Effector CD4-positive, alpha-beta T cell (primary cell): ENCODE measurements around the gene MRGPRX4. TPM values are rescaled to one million over a fixed set of nuclear protein-coding genes. Genes with fewer than 3 reads are reported as not detected.
"Not testable (repeated sequence)": the region's sequence is repeated elsewhere in the genome, so short reads cannot be mapped to it uniquely, and the experiment has no call there.

ENCODE experiments used
- DNase-seq: peaks from one replicate; pipeline ENCODE4 v3.0.0-alpha.2; 2020
- total RNA-seq: gene quantifications from one replicate; lab custom pipeline; 2026; lab: John Stamatoyannopoulos, UW

Gene MRGPRX4
- not detected for total RNA-seq

DNA sequence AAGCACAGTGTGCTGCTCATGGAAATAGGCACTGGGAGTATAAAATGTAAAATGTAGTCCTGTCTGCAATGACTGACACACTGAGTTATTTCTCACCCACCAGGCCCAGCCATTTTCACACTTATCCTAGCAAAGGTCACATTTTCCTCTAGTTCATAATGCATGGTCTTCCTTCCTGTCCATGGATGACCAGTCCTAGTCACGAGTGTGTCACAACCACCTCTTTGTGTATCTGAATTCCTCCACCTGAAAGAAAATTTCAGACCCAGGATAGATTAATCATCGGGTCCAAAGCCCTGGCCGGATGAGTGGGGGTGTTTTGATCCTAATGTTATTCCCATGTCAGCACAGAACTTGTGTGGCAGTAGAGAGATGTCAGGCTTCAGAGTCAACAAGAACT, at the start of gene MRGPRX4:
Gene MRGPRX4, plus strand, starts transcription at position 172 of the 400 bp plus-strand sequence. CDS start 420 bp downstream, outside the sequence.
- DNase-seq = no peak

DNA sequence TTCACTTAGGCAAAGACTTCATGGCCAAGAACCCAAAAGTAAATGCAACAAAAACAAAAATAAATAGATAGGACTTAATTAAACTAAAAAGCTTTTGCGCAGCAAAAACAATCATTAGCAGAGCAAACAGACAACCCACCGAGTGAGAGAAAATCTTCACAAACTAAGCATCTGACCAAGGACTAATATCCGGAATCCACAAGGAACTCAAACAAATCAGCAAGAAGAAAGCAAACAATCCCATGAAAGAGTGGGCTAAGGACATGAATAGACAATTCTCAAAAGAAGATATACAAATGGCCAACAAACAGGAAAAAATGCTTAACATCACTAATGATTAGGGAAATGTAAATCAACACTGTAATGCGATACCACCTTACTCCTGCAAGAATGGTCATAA, 41.5 kb upstream of the MRGPRX4 start:
- DNase-seq = not testable (repeated sequence)

DNA sequence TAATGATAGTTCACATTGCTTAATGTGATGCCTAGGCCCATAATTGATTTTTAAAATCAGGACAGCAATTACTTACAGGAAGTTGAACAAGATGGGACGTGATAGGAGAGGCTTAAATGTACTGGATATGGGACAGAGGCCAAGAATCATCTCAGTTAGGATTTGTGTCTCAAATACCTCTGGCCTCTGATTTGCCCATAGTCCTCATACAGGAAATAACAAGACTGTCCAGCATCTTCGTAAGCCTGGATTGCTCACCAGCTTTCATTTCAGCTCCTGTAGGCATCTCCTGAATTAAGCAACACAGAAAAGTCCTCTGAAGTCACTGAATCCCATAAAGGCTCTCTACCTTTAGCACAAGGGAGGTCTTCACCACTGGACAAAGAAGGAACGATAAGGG, 40.3 kb upstream of the MRGPRX4 start, which contains the start of gene MRGPRX3:
Gene MRGPRX3, plus strand, starts transcription at position 231 of the 400 bp plus-strand sequence. CDS start 4,632 bp downstream, outside the sequence.
- no peak for DNase-seq

DNA sequence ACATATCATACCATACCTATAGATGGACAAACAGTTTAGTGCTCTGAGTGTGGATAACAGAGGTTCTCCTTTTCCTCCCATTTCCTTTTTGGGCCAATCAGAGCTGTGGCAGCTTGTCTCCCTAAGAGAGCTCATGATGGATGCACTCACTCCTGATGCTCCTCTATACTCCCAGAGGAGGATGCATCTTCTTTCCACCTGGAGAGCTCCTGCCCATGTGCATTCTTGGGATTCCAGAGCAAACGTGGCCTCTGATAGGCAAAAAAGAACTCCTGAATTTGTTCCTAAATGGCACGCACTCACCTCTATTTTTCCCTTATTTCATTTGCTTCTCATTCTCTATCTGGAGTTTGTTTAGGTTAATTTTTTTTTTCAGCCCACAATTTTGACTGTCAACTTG, 37.3 kb upstream of the MRGPRX4 start:
- DNase-seq = no peak

DNA sequence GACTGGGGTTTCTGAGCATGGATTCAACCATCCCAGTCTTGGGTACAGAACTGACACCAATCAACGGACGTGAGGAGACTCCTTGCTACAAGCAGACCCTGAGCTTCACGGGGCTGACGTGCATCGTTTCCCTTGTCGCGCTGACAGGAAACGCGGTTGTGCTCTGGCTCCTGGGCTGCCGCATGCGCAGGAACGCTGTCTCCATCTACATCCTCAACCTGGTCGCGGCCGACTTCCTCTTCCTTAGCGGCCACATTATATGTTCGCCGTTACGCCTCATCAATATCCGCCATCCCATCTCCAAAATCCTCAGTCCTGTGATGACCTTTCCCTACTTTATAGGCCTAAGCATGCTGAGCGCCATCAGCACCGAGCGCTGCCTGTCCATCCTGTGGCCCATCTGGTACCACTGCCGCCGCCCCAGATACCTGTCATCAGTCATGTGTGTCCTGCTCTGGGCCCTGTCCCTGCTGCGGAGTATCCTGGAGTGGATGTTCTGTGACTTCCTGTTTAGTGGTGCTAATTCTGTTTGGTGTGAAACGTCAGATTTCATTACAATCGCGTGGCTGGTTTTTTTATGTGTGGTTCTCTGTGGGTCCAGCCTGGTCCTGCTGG, 35.3 kb upstream of the MRGPRX4 start:
- no peak for DNase-seq

DNA sequence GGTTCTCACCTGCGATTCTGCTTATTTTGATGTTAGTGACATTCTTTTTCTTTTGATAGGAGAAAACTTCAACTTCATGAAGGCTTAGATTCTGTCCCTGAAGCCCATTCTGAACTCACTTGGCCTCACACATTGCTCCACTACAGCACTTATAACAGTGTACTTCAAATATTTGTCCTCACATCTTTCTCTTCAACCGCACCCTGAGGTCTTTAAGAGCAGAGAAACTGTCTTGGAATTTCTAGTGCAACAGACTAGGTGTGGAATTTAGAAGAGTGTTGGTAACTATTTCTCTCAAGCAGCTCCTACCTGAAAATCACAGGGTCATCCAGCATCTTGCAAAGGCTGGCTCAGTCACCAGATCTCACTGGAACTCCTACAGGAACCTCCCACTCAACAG, 32.5 kb upstream of the MRGPRX4 start:
- no peak for DNase-seq

DNA sequence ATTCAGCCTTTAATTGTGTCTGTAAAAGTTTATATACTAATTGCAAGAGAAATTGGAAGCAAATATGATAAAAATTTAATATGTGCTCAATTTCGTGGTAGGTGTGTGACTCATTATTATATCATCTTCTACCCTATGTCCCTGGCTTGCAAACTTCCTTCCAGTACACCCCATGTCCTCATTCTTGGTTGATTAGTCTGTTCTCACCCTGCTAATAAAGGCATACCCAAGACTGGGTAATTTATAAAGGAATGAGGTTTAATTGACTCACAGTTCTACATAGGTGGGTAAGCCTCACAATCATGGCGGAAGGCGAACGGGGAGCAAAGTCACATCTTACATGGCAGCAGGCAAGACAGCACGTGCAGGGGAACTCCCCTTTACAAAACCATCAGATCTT, 28.4 kb upstream of the MRGPRX4 start:
- no peak for DNase-seq

DNA sequence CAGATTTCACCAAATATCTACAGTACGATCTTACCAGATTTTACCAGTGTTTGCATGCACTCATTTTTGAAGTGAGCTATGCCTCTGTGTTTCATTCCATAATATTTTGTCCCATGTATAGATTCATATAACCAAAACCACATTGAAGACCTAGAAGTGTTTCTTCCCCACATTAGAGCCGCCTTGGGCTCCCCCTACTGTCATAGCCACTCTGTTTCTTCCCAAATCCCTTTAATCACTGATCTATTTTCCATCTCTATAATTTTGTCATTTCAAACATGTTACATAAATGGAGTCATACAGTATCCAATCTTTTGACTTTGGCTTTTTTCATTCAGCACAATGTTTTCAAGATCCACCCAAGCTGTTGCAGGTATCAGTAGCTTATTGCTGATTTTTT, 27.6 kb upstream of the MRGPRX4 start:
- DNase-seq = no peak

DNA sequence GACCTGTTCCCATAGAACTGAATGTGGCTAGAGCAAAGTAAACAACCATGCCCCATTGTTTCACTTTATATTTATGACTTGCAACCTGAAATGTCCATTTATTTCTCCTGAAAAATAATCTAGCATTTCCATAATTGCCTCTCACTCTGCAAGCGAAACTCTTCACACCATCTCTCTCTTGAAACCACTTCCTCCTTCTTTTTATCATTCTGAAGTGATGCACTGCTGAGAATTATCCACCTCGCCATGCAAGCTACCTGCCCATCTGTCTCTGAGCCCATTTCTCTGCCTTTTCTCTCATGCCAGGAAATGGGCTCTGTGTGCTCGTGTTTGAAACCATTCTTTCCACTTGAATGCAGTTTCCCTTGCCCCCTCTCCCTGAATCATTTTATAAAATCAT, 26.8 kb upstream of the MRGPRX4 start:
- no peak for DNase-seq

DNA sequence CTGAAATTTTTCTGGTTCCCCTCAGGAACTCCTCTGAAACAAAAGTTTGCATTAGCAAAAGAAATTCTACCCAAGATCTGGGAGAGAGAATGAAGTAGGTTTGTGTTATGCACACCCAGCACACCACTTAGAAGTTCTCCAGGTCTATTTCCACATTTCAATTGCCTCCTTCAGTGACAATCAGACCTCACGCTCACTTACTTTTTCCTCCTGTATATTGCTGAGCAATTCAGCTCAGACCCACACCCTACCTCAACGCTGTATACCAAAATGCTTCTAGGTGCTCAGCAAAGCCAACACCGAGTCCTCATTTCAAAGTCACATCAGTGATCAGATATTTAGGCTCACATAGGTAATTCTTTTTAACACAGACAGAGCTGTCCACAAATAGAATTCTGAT, 21.1 kb upstream of the MRGPRX4 start:
- no peak for DNase-seq

DNA sequence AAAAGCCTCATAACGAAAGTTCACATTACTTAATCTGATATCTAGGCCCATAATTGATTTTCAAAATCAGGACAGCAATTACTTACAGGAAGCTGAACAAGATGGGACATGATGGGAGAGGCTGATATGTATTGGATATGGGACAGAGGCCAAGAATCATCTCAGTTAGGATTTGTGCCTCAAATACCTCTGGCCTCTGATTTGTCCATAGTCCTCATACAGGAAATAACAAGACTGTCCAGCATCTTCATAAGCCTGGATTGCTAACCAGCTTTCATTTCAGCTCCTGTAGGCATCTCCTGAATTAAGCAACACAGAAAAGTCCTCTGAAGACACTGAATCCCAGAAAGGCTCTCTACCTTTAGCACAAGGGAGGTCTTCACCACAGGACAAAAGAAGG, 4.3 kb upstream of the MRGPRX4 start:
- DNase-seq = no peak

DNA sequence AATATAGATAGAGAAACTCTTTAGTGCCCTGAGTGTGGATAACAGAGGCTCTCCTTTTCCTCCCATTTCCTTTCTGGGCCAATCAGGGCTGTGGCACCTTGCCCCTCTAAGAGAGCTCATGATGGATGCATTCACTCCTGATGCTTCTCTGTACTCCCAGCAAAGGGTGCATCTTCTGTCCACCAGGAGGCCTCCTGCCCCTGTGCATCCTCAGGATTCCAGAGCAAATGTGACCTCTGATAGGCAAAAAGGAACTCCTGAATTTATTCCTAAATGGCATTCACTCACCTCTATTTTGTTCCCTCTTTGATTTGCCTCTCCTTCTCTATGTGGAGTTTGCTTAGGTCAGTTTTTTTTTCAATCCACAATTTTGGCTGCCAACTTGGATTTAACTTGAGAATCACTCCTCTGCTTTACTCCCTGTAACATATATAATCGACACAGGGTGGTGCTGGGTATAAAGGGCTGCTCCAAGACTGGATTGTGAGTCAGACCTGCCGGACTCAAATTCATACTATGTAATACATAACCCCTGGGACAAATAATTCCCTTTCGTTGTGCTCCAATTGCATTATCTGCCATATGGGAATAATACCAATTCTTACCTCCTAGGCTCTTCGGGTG, 1.1 kb upstream of the MRGPRX4 start:
- no peak for DNase-seq

DNA sequence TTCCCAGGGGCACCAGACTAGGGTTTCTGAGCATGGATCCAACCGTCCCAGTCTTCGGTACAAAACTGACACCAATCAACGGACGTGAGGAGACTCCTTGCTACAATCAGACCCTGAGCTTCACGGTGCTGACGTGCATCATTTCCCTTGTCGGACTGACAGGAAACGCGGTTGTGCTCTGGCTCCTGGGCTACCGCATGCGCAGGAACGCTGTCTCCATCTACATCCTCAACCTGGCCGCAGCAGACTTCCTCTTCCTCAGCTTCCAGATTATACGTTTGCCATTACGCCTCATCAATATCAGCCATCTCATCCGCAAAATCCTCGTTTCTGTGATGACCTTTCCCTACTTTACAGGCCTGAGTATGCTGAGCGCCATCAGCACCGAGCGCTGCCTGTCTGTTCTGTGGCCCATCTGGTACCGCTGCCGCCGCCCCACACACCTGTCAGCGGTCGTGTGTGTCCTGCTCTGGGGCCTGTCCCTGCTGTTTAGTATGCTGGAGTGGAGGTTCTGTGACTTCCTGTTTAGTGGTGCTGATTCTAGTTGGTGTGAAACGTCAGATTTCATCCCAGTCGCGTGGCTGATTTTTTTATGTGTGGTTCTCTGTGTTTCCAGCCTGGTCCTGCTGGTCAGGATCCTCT, 709 bp downstream of the MRGPRX4 start:
- no peak for DNase-seq

DNA sequence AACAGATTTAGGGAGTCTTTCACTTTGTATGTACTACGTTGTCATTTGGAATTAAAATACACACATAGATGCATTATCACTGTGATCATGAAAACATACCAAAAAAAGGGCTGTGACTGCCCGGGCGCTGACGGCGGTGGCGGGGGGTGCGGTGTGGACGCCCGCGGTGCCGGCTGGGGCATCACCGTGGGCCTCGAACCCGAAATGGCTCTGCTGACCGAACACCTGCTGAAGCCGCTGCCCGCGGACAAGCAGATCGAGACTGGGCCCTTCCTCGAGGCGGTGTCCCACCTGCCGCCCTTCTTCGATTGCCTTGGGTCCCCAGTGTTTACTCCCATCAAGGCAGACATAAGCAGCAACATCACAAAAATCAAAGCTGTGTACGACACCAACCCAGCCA, 16.2 kb downstream of the MRGPRX4 start:
- DNase-seq = no peak

DNA sequence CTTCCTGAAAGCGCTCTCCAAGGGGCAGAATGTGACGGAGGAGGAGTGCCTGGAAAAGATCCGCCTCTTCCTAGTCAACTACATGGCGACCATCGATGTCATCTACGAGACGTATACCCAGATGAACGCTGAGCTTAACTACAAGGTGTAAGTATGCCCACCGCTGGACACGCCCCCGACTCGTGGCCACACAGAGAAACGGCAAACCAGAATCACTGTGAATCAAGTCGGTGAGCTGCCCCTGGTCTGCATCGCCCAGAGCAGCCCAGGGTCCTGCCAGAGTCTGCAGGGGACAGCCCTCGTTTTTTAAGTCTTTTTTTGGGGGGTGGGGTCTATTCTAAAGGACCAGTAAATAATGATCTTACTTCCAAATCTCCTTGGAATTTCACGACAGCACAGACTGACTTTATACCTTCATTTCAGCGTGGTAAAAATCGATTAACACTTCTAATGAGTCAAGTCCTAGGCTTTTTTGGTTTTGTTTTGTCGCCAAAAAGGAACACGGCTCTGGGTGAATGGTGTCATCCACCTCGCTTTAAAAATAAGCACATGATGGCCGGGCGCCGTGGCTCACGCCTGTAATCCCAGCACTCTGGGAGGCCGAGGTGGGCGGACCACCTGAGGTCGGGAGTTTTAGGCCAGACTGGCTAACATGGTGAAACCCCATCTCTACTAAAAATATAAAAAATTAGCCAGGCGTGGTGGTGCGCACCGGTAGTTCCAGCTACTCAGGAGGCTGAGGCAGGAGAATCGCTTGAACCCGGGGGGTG, 17.0 kb downstream of the MRGPRX4 start:
- not testable (repeated sequence) for DNase-seq

DNA sequence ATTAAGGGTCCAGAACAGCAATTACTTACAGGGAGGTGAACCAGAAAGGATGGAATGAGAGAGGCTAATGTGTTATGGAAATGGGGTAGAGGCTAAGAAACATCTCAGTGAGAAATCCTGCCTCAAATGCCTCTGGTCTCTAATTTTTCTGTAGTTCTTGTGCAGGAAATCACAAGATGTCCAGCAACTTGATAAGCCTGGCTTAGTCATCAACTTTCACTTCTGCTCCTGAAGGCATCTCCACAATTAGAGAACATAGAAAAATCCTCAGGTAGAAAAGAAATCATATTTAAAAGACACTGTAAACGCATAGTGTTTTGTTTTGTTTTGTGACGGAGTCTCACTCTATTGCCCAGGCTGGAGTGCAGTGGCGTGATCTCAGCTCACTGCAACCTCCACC, 18.7 kb downstream of the MRGPRX4 start:
- no peak for DNase-seq

DNA sequence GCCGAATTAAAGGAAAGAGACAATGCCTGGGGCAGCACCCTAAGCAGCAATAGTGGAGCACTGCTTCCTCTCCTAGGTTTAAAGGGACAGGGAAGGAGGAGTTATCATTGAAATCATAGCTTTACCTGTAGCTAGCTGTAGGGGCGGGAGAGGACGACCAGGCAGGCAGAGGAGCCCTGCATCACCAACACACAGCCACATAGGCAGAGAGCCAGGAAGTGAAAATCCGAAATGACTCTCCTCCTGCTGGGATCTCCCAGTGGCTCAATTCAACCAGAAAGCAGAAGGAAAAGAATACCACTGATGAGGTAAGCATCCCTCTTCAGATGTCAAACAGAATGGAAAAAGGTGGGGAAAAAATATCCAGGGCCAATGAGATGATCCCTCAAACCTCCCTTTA, 20.4 kb downstream of the MRGPRX4 start:
- DNase-seq = no peak

DNA sequence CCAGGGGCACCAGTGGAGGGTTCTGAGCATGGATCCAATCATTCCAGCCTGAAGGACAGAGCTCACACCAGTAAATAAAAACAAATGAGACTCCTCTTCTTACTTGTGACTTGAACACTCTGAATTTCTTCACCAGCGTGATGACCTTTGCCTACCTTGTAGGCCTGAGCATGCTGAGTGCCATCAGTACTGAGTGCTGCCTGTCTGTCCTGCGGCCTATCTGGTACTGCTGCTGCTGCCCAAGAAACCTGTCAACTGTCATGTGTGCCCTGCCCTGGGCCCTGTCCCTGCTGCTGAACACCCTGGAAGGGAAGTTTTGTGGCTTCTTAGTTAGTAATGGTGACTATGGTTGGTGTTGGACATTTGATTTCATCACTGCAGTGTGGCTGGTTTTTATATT, 23.9 kb downstream of the MRGPRX4 start:
- DNase-seq = no peak

DNA sequence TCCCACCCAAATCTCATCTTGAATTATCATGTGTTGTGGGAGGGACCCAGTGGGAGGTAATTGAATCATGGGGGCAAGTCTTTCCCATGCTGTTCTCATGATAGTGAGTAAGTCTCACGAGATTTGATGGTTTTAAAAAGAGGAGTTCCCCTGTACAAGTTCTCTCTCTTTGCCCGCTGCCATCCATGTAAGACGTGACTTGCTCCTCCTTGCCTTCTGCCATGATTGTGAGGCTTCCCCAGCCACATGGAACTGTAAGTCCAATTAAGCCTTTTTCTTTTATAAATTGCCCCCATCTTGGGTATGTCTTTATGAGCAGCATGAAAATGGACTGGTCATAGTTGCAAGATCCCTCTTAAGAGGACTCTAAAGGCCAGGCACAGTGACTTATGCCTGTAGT, 25.1 kb downstream of the MRGPRX4 start:
- DNase-seq = not testable (repeated sequence)

DNA sequence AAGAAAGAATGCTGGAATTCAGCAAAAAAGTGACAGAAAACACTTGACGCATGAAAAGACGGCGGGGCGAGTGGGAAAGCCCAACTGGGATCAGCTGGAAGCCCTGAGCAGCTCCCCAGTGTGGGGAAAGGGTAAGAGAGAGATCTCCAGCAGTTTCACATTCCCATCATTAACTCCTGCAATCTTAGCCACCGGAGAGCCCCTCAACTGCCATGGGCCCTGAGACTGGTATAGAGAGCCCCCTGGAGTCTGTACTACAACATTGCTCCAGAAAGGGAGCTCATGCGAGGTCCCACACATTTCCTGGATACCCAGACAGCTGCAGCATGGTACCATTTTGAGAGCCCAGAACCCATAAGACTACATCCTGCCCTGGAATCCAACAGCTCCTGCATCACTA, 31.1 kb downstream of the MRGPRX4 start:
- DNase-seq = no peak

DNA sequence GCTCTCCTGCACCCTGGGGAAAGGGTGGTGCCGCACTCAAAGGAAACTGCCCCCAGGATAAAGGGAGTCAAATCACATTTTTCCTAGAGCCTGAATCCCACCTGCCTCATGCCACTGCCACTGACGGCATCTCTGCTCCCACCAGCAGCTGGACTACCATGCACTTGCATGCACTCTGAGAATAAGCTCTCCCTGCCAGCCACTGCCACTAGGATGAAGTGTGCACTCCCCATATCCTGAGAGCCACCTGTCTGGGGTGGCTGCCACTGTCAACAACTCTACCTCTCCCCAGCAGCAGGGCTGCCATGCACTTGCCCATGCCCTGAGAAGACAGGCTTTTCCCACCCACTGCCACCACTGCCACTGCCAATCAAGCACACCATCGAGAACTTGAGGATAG, 31.6 kb downstream of the MRGPRX4 start:
- DNase-seq = no peak

DNA sequence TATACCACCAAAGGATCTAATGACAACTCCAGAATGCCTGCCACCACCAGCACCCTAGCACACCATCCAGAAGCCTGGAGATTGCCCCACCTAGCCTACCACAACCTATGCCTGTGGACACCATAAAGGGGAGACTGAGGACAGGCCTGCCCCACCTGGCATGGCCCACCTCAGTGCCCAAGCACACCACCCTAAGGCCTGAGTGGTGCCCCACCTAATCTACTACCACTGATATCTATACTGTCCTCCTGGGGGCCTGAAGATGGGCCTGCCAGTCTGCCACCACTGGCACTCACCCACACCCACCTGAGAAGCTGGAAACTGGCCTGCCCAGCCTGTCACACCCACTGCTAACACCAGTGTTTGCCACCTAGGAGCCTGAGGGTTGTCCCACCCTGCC, 32.1 kb downstream of the MRGPRX4 start:
- no peak for DNase-seq

DNA sequence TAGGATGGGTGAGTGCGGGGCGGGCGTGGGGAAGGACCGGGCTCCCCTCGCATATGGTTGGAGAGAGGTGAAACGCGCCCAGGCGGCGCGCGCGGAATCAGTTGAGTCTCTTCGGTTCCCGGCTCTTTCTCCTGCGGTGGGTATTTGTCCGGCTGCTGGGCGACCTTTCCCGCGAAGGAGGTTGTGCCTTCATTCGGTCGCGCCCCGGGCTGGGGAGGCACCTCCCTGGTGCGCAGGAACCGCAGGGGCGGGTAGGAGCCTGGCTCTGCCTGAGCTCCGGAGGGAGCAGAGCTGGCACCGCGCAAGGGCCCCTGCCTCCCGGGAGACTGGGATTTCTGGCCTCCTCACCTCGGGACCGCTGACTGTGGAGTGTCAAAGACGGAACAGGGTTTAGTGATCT, 36.4 kb downstream of the MRGPRX4 start:
- no peak for DNase-seq
